GM21786 (cell line): ENCODE data around the gene AXDND1.

Experiments
- ATAC-seq: cut with Tn5 transposase; IDR thresholded peaks from one replicate; pipeline ENCODE4 v1.9.1; 2021; ENCODE audit not compliant: unreplicated experiment

AXDND1 gene

DNA sequence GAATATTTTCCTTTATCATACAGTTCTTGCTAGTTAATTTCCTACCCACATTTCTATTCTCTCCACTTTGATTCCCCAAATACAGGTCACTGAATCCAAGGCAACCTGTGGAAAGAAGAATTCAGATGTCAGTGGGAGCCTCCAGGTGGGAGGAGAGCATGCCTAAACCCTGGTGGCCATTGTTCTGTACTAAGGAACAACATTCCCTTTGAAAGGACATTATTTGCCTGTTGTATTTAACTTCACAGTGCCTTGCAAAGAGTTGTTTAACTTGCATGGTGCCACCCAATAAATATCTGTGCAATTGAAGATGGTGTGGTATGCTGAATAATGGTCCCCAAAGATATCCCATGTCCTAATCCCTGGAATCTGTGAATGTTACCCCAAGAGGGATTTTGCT, 188.7 kb downstream of the AXDND1 start:
- ATAC-seq, result no peak

DNA sequence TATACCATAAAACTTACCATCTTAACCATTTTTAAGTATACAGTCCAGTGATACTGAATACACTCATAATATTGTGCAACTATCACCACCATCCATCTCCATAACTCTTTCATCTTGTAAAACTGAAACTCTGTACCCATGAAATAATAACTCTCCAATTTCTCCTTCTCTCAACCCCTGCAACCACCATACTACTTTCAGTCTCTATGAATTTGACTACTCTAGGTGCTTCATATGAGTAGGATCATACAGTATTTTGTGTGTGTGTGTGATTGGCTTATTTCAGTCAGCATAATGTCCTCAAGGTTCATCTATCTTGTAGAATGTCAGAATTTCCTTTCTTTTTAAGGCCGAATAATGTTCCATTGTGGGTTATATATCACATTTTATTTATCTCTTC, 192.3 kb downstream of the AXDND1 start:
- ATAC-seq, result no peak

DNA sequence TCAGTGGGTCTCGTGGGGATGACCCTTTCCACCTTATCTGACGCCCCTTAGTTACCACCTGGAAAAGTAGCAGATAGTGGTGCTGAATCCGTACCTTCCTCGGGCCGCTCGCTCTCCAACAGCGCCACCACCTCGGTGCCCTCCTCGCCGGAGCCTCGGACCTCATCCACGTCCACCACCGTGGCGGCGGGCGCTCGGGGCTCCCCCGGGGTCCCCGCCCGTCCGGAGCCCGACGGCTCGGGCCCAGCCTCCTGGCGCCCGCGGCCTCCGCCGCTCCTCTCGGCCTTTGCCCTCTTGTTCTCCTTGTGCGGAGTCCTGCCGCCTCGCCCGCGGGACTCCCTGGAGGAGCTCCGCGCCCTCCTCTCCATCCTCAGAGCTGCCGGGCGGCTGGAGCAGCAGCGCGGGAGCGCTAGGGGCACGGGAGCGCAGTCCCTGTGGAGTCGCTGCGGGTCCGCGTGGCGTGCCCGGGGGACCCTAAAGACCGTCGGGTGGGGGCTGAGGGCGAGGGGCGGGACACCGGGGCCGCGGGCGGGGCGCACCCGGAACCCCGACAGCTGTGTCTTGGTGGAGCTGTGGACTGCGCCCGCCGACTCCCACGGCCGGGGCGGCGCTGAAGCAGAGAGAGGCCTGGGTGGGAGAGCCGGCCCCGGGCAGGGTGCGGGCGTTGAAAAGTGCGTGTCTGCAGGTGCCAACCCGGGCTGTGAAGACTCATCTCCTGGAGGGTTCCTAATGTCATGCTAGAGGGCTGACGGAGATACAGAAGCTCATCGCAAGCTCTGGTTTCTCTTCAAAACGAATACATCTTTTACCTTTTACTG, 209.9 kb downstream of the AXDND1 start, which contains the start of gene NPHS2:
NPHS2 (minus strand) TSS at position 452 of the 818 bp plus-strand sequence; CDS start at position 368, 84 bp downstream.
- ATAC-seq, result no peak

DNA sequence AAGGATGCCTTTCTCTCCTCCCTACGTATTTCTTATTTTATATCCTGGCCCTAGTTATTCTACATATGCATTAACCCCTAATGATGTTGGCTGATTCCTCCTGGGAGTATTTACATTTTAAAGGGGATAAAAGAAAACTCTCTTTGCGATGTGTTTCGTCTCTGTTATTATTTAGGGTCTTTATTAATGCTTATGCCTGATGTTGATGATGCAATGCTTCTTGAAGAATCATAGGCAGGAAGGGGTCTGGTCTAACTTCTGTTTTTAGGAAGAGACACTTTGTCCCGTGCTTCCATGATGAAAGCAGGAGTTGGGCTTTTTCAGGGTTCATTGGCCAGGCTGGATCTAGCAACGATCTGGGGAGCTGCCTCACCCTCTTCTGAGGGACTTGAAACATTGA, 210.7 kb downstream of the AXDND1 start:
- ATAC-seq, result no peak

DNA sequence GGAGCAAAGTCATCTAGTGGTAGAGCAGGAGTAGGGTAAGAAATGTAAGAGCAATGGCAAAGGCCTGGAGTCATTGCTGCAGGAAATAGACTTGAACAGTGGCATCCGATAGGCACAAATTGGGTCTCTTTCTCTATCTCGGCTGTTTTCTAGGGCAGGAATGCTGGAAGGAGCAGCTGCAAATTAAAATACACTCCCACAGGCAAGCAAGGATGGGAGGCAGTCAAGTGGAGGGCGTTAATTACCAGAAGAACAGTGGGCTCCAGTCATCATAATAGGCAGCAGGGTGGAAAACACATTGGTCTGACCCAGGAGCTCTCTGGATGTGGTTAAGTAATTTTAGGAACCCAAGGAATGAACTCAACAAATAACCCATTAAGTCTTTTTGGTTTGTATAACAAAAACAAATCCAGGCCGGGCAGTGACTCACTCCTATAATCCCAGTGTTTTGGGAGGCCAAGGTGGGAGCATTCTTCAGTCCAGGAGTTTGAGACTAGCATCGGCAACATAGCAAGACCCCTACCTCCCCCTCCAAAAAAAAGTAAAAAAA, 218.1 kb downstream of the AXDND1 start:
- no peak for ATAC-seq

DNA sequence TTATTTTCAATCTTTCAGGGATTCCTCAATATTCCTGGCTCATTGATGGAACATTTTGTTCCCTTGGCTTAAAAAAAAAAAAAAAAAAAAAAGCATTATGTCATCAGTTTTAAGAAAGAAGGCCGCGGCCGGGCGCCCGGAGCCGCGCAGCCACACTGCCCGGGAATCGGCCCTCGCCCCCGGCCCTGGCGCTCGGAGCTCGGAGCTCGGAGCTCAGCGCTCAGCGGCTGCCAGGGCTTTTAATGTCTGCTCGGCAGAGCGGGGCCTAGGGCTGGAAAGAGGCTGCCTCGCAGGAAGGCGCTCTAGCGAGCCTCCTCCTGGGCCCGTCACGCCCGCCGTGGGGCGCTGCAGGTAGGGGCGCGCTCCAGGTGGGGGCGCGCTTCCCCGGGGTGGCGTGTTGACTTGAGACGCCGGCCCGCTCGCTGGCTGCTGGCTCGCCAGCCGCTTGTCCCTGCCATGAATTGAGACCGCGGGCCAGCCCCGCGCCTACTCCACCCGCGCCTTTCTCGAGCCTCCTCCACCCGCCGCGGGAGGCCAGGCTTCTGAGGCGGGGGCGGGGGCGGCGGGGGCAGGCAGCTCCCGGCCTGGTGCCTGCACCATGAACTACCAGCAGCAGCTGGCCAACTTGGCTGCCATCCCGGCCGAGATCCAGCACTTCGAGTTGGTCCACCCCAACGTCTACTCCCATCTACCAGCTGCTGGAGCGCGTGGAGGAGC, 220.5 kb downstream of the AXDND1 start:
- no peak for ATAC-seq

DNA sequence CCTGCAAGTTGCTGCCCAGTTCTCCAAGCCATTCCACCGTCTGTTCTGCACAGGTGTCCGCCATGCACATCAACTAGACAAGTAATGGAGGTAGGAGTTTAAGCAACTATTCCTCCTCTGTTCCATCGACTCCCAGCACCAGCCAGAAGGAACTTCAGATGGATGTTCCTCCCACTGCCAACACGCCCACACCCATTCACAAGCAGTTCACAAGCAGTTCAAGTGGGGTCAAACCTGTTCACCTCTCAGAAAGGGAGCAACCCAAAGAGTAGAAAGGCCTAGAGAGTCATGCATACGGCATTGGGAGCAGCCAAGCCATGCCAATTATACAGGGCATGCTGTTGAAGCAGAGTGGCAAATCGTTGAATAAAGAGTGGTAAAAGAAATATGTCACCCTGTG, 221.6 kb downstream of the AXDND1 start:
- no peak for ATAC-seq

DNA sequence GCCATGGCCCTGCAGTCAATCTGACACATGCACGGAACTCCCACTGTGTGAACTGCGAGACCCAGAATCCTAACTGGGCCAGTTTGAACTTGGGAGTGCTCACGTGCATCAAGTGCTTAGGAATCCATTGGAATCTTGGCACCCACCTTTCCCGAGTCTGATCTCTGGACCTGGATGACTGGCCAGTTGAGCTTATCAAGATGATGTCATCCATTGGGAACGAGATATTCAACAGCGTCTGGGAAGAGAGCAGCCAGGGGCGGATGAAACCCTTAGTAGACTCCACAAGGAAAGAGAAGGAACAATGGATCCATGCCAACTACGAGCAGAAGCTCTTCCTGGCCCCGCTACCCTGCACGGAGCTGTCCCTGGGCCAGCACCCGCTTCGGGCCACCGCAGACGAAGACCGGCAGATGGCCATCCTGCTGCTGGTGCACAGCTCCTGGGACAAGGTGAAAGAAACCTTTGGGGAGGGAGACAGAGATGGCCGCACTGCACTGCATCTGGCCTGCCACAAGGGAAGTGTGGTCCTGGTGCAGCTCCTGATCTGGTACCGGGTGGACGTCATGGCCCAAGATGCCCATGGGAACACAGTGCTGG, 222.8 kb downstream of the AXDND1 start:
- no peak for ATAC-seq

DNA sequence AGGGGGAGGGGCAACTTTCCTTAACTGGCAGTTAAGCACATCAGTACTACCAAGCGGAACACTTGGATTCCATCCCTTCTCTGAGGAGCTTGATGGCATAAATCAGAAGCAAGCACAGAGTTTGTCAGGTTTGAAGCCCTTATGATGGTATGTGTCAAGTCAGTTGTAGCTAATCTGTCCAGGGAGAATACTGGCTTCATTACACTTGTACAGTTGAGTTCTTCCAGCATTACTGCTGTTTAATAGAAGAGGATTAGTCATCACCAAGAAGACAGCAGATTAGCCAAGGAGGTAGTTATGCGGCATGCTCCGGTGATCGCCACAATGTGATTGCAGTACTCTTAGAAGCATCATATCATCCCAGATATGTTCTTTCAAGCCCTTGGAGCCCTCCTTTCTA, 223.7 kb downstream of the AXDND1 start:
- no peak for ATAC-seq

DNA sequence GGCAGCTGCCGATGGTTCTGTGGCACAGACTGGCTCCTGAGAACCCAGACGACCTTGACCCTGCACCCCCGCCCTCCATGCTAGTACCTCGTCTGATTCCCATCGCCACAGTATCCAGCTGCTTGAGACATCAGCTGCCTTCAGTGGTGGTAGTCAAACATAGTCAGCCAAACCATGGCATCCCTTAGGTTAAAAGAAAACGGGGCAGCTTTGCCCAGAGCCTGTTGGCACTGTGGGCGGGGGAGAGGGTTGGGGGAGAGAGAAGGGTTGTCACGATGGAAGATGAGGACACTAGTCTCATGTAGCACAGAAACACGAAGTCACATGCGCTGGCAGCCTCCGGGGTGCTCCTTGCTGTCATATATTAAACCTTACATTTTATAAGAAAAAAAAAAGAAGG, 224.9 kb downstream of the AXDND1 start:
- ATAC-seq, result no peak

DNA sequence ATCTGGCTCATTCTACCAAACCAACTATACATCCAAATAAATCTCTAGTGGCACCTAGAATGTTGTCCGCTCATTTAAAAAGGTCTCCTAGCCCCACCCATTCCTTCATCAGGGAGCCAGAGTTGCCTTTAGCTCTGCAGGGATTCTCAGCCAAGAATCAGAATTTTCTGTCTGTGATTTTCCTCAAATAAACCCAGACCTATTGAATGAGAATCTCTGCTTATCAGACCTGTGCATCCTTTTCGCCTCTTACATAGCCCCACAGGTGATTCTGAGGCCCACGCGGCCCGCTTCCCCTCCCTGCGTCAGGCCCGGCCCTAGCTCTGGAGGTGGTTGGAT, 225.5 kb downstream of the AXDND1 start:
- no peak for ATAC-seq

DNA sequence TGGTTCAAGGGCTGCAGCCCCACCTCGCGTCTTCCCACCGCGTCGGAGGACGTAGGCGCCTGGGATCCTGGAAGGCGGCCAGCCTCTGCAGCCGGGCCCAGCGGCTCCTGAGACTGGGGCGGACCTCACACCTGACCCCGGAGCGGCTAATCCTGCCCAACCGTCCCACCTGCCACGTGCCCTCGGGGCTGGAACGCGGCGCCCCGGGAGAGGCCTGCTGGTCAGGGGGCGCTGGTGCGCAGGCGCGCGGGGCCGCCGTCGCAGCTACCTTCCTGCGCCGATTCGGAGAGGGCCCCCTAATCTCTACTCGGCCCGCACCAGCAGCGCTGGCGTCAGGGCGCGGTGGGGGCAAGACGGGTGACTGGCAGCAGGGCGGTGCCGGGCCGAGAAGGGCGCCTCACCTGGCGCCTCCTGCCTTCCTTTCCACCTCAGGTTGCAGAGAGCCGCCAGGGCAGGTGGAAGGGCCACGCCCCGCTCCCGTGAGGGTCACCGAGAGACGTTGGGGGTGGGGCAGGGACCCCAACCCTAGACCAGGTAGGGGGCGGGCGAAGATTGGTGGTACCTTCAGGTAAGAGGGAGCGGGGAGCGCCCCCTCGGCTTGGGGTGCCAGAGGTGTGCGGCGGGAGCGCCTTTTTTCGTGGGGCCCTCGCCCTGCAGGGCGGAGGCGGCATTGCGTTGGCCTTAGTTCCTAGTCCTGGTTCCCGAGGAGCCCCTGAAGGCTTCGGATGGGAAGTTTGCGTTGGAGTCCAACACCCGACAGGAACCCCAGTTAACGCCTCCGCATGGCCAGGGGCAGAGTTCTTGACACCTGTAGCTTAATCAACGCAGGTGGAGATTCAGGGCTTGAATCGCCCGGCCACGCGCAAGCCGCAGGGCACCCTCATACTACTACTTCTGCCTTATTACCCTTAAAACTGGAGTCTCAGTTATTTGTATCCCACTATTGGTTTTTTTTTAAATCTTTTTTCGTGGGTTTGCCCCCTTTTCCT, 226.1 kb downstream of the AXDND1 start, which contains the start of gene TDRD5:
TDRD5 (plus strand) TSS at position 241 of the 989 bp plus-strand sequence. CDS start 784 bp downstream, outside the sequence.
- ATAC-seq, result no peak

DNA sequence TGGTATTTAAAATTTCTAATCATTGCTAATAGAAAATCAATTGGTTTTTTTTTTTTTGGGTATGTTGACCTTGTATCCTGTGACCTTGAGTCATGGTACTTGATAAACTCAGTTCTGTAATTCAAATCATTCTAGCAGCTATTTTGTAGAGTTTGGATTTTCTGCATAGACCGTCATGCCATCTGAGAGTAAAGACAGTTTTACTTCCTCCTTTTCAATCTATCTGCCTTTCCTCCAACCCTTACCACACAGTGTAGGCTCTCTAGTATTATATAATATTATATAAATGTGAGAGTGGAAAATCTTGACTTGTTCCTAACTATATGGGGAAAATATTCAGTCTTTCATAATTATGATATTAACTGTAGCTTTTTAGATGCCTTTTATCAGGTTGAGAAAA, 232.9 kb downstream of the AXDND1 start:
- no peak for ATAC-seq

DNA sequence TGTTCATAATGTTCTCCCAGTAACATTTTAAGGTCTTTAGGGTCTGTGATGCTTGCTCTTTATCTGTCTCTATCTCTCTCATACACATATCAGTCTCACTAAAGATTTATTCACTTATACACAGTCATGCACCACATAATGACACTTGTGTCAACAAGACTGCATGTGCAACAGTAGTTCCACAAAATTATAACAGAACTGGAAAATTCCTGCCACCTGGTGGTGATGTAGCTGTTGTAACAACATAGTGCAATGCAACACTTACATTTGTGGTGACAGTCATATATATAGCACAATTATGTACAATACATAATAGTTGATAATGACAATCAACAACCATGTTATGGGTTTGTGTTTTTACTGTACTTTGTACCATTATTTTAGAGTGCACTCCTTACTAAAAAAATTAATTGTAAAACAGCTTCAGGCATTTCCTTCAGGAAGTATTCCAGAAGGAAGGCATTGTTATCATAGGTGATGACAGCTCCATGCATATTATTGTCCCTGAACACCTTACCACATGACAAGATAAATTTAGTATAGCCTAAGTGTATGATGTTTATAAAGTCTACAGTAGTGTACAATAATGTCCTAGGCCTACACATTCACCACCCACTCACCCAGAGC, 234.0 kb downstream of the AXDND1 start:
- no peak for ATAC-seq

DNA sequence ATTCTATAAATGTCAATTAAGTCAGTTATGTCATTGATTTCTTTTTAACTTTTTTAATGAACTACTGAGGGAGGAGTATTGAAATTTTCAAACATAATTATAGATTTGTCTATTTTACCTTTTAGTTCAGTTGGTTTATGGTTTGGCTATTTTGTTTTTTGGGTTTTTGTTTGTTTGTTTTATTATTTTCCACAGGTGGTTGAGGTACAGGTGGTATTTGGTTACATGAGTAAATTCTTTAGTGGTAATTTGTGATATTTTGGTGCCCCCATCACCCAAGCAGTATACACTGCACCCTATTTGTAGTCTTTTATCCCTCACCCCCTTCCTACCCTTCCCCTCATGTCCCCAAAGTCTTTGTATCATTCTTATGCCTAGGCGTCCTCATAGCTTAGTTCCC, 235.3 kb downstream of the AXDND1 start:
- no peak for ATAC-seq
